Left ventricle myocardium superior (tissue), 1 donor: ENCODE results near the gene KLK13. TPM values are rescaled to one million over a fixed set of nuclear protein-coding genes. Genes with fewer than 3 reads are reported as not detected.
A peak's percentile ranks its signal among the peaks of the same experiment; 100 is the strongest.

ENCODE experiments used
- ATAC-seq: fragments of 200-7000 bp; cut with Tn5 transposase; one replicate; pipeline ENCODE4 v1.9.1; 2020; ENCODE audit warnings: mild to moderate bottlenecking, moderate library complexity
- DNase-seq: peaks from one replicate; pipeline ENCODE4 v3.0.0-alpha.2; 2020
- intact Hi-C: fragments of 100-400 bp; cut with micrococcal nuclease; formaldehyde crosslinking; loops from one replicate; pipeline ENCODE4 v1.11.0; 2022
- long read RNA-seq: library from polyadenylated mRNA; unstranded; transcript quantifications from one replicate; pipeline ENCODE4 v2.0.0, GENCODE V29; 2021
- total RNA-seq: library from RNA; stranded (reverse); fragmentation: NEBNext Ultra II Directional; extraction: Animal tissue kit (Norgen Biotek cat#: 25700); gene quantifications from one replicate; pipeline ENCODE4 v1.2.1, GENCODE V29; 2021
- donor health status: DM: no; HTN: yes; CAD: no; lungs with severe emphysema.

The KLK13 gene, protein sequence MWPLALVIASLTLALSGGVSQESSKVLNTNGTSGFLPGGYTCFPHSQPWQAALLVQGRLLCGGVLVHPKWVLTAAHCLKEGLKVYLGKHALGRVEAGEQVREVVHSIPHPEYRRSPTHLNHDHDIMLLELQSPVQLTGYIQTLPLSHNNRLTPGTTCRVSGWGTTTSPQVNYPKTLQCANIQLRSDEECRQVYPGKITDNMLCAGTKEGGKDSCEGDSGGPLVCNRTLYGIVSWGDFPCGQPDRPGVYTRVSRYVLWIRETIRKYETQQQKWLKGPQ
- not detected for total RNA-seq
- long read RNA-seq, result 0 reads

DNA sequence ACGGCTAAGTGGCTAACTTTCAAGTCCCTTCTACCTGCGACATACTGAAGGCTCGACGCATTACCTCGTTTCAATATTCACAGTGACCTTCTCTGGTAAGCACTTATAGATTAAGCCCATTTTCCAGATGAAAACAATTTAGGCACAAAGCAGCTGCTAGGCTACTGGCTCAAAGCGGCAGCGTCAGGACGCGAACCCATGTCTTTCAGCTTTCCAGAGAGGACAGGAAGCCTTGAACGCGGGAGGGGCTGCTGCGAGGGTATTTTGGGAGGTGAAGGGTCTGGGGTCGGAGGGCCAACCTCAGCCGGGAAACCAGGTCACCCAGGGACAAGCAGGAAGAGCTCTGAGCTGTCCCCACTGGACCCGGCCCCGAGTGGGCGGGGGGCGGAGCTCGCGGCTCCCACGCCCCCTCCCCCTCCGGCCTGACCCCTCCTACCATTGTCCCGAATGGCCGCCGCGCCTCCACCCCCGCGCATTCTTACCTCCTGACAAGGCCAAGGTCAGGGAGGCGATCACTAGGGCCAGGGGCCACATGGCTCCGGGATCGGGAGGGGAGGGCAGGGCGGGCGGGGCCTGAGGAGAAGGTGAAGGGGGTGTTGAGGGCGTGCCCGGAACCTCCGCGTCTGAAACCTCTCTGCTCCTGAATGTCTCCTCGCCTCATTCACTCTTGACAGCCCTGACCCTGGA lies at the start of gene KLK13:
KLK13 (minus strand) TSS at position 559 of the 687 bp plus-strand sequence; CDS start at position 534, 25 bp downstream.
- ATAC-seq (peak; percentile 85), DNase-seq (peak; percentile 62)
- intact Hi-C loops, result no loop called here

DNA sequence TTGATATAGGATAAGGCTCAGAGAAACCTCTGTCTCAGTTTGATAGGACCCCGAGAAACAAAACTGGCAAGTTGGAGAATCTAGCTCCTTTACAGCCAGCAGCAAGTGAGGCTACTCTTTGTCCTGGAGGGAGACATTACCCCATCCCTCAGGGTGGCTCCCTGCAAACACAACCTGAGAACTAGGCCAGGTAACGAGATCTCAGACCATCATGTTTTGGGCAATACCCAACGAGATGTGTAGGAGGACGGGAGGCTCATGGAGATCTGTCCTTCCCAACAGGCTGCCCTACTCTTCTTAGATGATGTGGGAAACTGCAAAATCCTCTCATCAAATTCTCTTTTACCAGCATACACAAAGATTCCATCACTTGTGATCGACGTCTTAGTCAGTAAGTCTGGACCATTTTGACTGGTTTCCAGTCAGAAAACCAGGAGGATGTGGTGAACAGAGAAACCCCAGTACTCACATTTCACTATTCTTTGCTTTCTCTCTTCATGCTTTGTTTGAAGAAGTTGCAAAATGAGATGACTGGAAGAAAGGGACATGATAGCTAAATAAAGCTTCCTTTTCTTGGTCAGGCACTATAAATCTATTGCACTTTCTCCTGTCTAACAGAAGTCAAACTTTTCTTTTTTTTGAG lies 49.3 kb upstream of the KLK13 start:
- intact Hi-C loops, result no loop called here

DNA sequence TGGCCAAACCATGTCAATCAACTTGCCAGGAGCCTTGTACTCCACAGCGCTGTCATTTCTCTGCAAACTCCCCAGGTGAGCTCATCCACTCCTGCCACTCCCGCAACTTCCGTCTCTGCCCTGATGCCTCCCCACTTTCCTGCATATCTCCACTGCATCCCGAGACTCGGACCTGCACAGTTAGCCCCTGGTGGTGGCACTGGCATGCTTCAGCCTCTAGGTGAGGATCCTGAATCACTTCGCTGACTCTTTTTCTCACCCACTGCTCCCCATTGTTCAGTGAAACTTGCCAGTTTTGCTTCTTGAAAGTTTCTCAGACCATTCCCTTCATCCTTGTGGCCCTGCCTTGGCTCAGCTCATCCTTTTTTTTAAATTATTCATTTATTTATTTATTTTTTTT lies 46.7 kb upstream of the KLK13 start:
- ATAC-seq (no peak), DNase-seq (no peak)
- intact Hi-C loops, result no loop called here

More for the DNA sequence above, 49.3 kb upstream of the KLK13 start:
- no peak for DNase-seq
- no peak for ATAC-seq

DNA sequence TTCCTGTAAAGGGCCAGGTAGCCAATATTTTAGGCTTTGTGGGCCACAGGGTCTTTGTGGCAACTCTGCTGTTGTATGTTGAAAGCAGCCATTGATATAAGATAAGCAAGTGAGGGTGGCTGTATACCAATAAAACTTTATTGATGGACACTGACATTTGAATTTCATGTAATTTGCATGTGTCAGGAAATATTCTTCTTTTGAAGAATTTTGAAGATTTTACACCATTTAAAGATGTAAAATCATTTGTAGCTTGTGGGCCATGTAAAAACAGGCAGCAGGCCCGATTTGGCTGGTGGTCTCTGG lies 45.7 kb upstream of the KLK13 start:
- ATAC-seq, result no peak
- DNase-seq, result no peak
- intact Hi-C loops, result no loop called here

DNA sequence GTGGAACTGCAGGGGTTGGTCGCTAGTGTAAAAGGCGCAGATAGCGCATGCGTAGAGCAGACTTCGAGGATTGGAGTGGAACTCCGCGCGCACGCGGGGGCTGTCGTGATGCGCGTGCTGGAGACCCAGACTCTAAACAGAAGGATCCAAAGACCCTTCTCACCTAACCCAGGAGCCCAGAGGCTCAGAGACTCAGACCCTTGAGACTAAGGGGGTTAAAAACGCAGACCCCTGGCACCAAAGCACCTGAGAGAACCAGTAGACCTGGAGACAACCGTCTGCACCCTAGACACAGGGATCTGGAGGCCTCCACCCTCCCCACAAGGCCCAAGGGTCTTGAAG lies 43.9 kb upstream of the KLK13 start:
- DNase-seq (no peak), ATAC-seq (peak; percentile 67)
- intact Hi-C loops, result no loop called here

DNA sequence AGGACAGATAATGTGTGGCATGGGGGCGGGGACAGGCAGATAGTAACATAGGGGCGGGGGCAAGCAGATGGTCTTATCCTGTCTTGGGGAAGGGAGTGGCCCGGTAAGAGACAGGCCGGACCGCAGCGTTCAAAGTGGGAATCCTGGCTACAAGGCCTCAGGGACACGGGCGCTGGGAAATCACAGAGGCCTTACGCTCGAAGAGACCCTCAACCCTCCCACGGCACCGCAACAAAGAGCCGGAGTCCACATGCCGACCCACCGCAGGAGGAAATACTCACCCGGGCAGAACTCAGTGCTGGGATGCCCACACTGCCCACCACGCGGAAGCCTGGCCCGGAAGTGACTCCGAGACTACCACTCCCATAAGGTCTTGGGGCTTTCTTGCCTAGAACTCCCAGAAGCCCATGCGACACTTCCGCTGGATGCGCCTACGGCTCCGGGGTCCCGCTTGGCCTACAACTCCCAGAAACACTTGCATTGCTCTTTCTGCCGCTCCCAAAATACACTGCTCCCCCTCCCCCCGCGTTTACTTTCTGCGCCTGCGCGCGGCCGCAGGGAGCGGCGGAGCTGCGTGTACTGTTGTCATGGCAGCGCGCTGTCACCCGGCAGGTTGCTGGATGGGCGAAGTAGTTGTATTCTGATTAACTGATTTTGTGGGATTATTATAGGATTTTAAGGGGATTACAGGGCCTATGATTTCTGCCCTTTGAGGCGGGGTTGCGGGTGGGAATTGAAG lies 43.3 kb upstream of the KLK13 start, which contains the start of gene CTU1:
CTU1 (minus strand) TSS at position 344 of the 739 bp plus-strand sequence. CDS start 3,840 bp downstream, outside the sequence.
- intact Hi-C loops, result no loop called here
- peak; percentile 98 for ATAC-seq
- DNase-seq, result peak; percentile 97

DNA sequence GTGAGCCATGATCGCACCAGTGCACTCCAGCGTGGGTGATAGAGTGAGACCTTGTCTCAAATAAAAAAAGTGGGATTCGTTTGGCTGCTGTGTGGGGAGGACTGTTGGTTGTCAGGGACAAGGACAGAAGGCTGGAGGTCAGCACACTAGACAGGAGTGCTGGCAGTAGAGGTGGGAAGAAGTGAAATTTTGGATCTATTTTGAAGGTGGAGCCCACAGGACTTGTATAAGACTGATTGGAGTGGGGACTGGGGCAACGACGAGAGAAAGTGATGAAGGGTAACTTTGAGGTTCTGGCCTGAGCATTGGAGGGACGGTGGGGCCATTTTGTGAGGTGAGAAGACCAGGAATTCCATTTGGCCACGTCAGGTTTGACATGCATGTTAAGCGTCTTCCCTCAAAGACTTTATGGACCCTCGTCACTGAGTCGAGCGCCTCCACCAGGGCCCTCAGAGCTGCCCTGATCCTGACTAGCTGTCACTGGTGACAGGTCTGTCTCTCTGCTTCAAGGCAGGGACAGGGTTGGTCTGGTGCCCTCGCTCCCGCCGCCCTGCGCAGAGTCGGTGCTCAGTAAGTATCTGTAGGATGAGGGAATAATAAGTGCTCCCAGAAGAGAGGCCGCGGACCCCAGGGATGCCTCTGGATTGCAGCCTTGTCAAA lies 42.6 kb upstream of the KLK13 start:
- intact Hi-C loops, result no loop called here
- peak; percentile 4 for ATAC-seq
- no peak for DNase-seq

DNA sequence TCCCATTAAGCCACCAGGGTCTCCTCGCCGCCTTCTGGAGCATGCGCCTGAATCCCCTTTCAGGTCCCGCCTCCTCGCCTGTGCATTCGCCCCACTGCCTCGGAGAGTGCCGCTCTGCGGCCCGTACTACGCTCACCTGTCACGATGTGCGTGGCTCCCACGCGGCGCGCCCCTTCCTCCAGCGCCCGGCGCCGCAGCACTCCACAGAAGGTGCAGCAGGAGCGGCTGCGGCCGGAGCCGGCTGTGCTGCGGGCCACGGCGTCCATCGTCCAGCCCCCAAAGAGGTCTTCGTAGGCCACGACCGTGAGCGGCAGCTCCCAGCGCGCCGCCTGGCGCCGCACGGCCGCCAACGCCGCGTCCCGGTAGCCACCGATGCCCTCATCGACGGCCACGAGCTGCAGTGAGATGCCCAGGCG lies 39.0 kb upstream of the KLK13 start:
- ATAC-seq, result no peak
- peak; percentile 40 for DNase-seq
- intact Hi-C loops, result no loop called here

DNA sequence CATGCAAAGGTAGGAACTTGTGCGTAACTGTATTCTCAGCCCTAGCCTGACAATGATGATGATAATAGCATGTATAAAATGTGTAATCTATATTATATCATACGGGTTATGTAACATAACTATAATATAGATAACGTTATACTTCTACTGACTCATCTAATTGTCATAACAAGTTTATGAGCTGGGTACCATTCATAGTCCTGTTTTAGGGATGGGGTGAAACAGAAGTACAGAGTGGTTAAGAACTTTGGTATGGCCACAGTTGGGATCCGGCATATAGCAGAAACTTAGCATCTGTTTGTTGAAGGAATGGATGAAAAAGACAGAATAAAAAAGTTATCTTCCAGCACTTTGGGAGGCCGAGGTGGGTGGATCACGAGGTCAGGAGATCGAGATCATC lies 38.1 kb upstream of the KLK13 start:
- ATAC-seq, result no peak
- DNase-seq, result no peak
- intact Hi-C loops, result no loop called here

DNA sequence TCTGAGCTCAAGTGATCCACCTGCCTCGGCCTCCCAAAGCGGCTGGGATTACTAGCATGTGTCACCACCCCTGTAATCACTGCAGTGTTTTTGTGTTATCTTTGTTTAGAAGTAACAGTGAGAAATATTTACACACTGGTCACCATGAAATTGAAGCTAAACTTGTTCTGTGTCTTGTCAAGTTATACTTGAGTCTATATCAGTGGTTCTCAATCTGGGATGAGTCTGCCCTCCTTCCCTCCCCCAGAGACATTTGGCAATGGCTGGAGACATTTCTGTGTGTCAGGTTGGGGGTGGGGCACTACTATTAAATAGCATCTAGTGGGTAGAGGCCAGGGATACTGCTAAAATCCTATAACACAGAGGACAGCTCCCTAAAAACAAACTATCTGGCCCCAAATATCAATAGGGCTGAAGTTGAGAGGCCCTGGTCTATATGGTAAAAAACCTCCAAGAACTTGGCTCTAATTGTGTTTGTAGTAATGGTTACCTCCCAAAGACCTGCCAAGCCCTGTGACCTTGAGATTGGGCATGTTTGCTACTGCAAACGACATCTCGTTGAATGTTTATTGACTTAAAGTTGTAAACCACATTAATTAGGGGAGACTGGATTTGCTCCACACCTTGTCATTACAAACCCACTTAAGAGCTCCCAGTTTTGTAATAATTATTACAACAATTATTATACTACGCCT lies 36.4 kb upstream of the KLK13 start:
- peak; percentile 10 for ATAC-seq
- intact Hi-C loops, result no loop called here

DNA sequence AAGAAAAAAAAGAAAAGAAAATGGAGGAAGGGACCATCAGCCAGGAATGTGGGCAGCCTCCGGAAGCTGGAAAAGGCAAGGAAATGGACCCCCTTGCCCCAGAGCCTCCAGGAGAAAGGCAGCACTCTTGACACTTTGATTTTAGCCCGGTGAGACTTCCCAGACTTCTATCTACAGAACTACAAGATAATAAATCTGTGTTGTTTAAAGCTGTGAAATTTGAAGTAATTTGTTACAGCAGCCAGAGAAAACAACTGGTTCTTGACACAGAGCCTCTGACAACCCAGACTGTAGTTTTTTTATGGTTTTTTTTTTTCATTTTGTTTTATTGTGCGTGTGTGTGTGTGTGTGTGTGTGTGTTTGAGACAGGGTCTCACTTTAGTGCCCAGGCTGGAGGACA lies 35.7 kb upstream of the KLK13 start:
- ATAC-seq, result no peak
- intact Hi-C loops, result no loop called here
- no peak for DNase-seq

More for the DNA sequence above, 36.4 kb upstream of the KLK13 start:
- no peak for DNase-seq

DNA sequence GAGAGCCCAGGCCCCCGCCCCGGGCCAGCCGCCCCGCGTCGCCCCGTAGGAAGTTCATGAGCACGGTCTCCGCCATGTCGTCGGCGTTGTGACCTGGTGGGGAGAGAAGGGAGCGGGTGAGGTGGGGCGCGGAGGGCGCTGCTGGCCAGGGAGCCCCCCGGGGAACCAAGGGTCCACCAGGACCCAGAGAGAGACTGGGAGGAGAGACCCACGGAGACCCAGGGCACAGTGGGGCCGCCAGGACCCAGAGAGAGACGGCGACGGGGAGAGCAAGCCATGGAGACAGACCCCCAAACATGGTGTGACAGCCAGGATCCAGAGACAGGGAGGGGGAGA lies 34.1 kb upstream of the KLK13 start:
- DNase-seq, result no peak
- ATAC-seq, result no peak
- intact Hi-C loops, result loop anchor here (5.0 kb wide), 1 partner anchor 77 kb away; no protein-coding TSS in a partner anchor

DNA sequence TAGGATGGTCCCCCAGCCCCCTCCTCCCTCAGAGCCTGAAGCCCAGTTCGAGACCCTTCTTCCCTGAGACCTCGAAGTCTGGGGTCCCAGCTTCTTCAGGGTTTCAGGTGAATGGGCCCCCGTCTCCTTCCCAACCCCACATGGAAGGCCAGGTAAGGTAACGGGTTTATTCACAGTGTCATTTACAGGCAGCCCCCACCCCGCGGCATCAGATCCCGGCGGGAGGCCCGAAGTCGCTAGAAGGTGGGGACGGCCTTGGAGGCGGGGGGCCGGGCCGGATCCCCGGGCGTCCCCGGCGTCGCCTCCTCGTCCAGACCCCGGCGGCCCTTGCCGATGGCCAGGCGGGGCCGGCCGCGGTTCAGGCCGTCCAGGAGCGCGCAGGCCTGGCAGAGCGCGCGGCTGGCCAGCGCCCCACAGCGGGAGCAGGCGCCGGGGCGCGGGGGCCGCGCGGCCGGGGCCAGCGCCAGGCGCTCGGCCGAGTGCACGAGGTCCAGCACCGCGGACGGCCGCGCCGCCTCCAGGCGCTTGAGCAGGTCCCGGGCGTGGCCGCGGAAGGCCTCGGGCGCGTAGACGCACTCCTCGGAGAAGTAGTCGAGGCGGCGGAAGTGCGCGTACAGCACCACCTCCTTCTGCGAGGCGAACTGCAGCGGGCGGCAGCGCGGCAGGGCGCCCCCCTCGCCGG lies 33.6 kb upstream of the KLK13 start:
- ATAC-seq (peak; percentile 74), DNase-seq (peak; percentile 81)
- intact Hi-C loops, result loop anchor here (5.0 kb wide), 1 partner anchor 76 kb away; no protein-coding TSS in a partner anchor

DNA sequence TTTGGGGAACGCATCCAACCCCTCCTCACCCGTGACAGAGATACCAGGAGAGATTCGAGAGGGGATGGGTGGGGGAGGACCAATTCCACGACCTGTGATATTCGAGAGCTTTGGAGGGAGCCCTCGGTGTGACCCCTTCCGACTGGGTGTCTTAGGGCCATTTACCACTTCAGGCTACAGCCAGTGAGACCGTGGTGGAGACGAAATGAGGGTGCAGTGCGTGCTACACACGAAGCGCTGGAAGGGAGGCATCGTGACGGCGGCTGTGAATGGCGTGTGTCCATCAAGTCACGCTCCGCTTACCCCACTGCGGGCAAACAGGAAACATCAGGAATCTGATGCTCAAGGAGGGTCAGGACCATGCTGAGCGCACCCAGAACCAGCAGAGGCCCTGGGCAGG lies 32.9 kb upstream of the KLK13 start:
- intact Hi-C loops, result loop anchor here (5.0 kb wide), 1 partner anchor 75 kb away; no protein-coding TSS in a partner anchor
- DNase-seq (no peak), ATAC-seq (no peak)

DNA sequence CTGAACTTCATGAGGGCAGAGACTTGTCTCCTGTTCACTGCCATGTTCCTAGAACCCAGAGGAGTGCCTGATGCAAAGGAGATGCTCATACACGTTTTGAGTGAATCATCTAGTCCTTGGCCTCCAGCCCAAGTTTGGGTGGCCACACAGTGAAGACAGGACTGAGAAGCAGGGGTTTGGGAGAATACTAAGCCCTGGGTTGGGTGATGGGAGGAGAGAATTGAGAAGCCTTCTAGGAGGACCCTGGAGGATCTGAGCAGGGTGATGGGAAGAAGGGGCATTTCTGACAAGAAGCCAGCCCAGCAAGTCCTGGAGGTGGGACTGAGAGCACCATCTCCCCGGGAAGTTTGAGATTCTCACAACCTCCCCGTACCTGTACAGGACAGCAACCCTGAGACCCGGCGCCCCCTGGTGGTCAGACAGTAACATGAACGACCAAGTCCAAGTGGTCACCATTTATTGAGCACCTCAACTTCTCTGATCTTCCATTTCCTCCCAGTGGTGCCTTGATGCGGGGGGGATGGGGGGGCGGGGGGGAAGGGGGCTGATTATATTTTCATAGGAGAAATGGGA lies 32.4 kb upstream of the KLK13 start:
- ATAC-seq (peak; percentile 61), DNase-seq (peak; percentile 75)
- intact Hi-C loops, result loop anchor here (5.0 kb wide), 1 partner anchor 75 kb away; no protein-coding TSS in a partner anchor

DNA sequence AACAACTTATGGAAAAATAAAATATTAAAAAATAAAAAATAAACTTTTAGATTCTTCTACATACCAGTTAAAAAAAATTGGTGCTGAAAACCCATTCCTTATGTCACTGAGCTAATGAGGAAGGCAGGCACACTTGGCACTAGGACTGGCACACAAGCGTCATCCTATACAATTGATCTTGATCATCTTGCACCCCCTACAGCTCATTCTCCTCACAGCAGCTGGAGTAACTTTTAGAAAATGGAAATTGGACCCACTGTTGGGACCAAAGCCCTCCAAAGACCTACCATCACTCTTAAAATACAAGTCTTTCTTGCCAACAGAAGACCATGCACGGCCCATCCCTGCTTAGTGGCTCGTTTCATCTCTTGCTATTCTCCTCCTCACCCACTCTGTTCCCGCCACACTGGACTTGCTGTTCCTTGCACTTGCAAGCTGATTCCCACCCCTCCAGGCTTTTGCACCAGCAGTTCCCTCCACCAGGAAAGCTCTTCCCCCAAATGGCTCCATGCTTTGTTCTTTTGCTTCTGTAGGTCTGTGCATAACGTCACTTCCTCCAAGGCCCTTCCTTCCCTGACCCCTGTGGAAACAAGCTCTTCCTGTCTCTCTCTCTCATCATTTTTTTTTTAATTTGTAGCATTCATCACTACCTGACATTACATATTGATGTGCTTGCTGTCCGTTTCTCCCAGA lies 31.7 kb upstream of the KLK13 start:
- intact Hi-C loops, result loop anchor here (5.0 kb wide), 1 partner anchor 74 kb away; no protein-coding TSS in a partner anchor
- no peak for ATAC-seq
- no peak for DNase-seq

DNA sequence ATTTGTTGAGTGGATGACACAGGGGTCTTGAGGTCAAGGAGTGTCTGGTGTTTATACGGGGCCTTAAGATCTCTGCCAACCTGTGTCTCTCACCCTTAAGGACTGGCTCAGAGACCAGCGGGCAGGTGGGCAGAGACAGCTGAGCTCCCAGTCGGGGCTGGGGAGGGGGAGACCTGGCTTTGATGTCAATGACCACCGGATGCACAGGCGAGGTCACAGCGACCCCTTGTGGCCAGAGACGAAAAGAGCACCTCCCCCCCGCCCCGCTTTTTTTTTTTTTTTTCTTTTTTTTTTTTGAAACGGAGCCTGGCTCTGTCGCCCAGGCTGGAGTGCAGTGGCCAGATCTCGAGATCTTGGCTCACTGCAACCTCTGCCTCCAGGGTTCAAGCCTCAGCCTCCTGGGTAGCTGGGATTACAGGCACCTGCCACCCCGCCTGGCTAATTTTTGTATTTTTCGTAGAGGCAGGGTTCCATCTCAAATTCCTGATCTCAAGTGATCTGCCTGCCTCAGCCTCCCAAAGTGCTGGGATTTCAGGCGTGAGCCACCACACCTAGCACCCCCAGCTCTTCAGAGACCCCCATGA lies 29.9 kb upstream of the KLK13 start:
- ATAC-seq (no peak), DNase-seq (peak; percentile 49)
- intact Hi-C loops, result loop anchor here (5.0 kb wide), 1 partner anchor 72 kb away; no protein-coding TSS in a partner anchor
